Measurements from ENCODE around the gene BTBD9. TPM values are rescaled to one million over a fixed set of nuclear protein-coding genes. Genes with fewer than 3 reads are reported as not detected.

The BTBD9 gene
- polyA plus RNA-seq, 1 donor (not counting 4 experiments of a cell fraction or from before 2014, with no cell fraction given), result 6.8 TPM

- Histone ChIP-seq H3K4me3 (ENCODE audit: control insufficient read depth in 2 of 3, extremely low read depth in 1 of 3, insufficient read depth in 2 of 3, low read depth in 1 of 3, low read length in 3 of 3) (no peak overlapping the region), H3K4me2 (ENCODE audit: control insufficient read depth, extremely low read depth, insufficient read depth, low read depth, low read length) (no peak overlapping the region), H2AFZ (ENCODE audit: control insufficient read depth, low read length) (no peak overlapping the region), H4K20me1 (ENCODE audit: control insufficient read depth, extremely low read depth, insufficient read depth, low read length) (no peaks in the 10 kb centered on the region), H3K36me3 (ENCODE audit: control insufficient read depth in 2 of 2, extremely low read depth in 1 of 2, insufficient read depth in 2 of 2, low read length in 2 of 2) (no peaks in the 10 kb centered on the region), H3K27ac (ENCODE audit: control insufficient read depth, insufficient read depth, low read length) (no peak overlapping the region), H3K27me3 (ENCODE audit: control insufficient read depth, extremely low read depth, insufficient read depth, low read length) (no peaks in the 10 kb centered on the region), H3K9me1 (ENCODE audit: control insufficient read depth, extremely low read depth, insufficient read depth, low read length) (no peaks in the 10 kb centered on the region), H3K4me1 (ENCODE audit: control insufficient read depth, extremely low read depth, insufficient read depth, low read length) (peaks cover 12% of the 10 kb centered on the region), H3K9me3 (ENCODE audit: control insufficient read depth, low read depth, low read length) (no peaks in the 10 kb centered on the region), H3K9ac (ENCODE audit: control insufficient read depth, extremely low read depth, insufficient read depth, low read length) (no peak overlapping the region), H3K79me2 (ENCODE audit: control insufficient read depth, insufficient read depth, low read length) (no peaks in the 10 kb centered on the region)
- dilution Hi-C loops (cut with MboI; ENCODE audit: extremely low pct_ligation_motif_present, low sequenced_read_pairs), result no loop called here
- no peak for DNase-seq (ENCODE audit: low read depth, low spot score)
- TF ChIP-seq CTCF (optimal IDR thresholded peaks at IDR 0.05 in 1 of 3, IDR thresholded peaks at IDR 0.05 in 1 of 3, conservative IDR thresholded peaks at IDR 0.05 in 1 of 3; ENCODE audit: extremely low read depth in 1 of 3, insufficient read depth in 2 of 3, low read length in 3 of 3), result no peak
- no peak for FAIRE-seq
Observed at GRCh38 chr6:38320358-38320757, 319.4 kb downstream of the BTBD9 start.

DNA sequence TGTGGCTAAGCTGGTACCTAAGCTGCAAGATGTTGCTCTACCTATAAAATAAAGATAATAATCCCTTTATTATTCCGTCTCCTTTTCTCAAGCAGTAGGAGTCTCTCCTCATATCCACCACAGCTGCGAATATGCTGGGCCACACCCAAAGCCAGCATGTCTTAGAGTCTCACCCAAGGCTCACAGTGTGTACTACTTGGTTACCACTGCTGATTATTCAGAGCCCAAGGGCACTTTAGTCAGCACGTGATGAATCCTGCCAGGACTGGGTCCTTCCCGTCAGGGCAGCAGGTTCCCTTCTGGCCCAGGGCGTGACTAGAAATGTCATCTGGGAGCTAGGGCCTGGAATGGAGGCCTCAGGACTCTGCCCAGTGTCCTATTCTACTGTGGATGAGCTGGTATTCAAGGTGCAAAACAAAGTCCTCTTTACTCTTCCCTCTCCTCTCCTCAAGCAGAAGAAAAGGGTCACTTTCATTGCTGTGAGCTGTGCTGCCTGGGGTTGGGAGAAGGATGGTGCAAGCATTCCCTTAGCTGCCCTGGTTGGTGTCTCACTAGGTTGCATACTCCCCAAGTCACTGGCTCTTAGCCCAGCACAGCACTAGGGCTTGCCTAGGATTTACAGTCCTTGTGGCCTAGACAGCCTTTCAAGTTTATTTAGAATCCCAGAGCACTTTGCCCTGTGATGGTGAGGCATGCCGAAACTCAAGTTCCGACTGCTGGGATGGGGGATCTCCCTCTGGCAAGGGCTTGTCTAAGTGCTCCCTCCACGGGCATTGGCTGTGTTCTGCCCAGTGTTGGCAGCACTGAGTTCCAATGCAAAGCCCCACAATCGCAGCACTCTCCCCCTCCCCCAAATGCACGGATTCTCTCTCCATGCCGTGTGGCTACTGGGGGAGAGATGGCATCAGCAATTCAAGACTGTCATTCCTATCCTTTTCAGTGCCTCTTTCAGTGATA is 320.2 kb downstream of the BTBD9 start:
- H3K27ac ChIP-seq (ENCODE audit: control insufficient read depth, insufficient read depth, low read length), result no peak overlapping the region
- peak; percentile 74 for FAIRE-seq
- dilution Hi-C loops (cut with MboI; ENCODE audit: extremely low pct_ligation_motif_present, low sequenced_read_pairs), result no loop called here

More for the DNA sequence above, 320.2 kb downstream of the BTBD9 start:
- peak overlapping the region; percentile 2 for H3K4me2 ChIP-seq (ENCODE audit: control insufficient read depth, extremely low read depth, insufficient read depth, low read depth, low read length)
- no peaks in the 10 kb centered on the region for H3K79me2 ChIP-seq (ENCODE audit: control insufficient read depth, insufficient read depth, low read length)
- no peak overlapping the region for H3K9ac ChIP-seq (ENCODE audit: control insufficient read depth, extremely low read depth, insufficient read depth, low read length)
- TF ChIP-seq EZH2 (IDR thresholded peaks at IDR 0.05; ENCODE audit: low read length) (no peak), CTCF (optimal IDR thresholded peaks at IDR 0.05 in 1 of 3, IDR thresholded peaks at IDR 0.05 in 1 of 3, conservative IDR thresholded peaks at IDR 0.05 in 1 of 3; ENCODE audit: extremely low read depth in 1 of 3, insufficient read depth in 2 of 3, low read length in 3 of 3) (no peak)
- peaks cover 12% of the 10 kb centered on the region for H3K4me1 ChIP-seq (ENCODE audit: control insufficient read depth, extremely low read depth, insufficient read depth, low read length)
- H3K27me3 ChIP-seq (ENCODE audit: control insufficient read depth, extremely low read depth, insufficient read depth, low read length), result no peaks in the 10 kb centered on the region
- H4K20me1 ChIP-seq (ENCODE audit: control insufficient read depth, extremely low read depth, insufficient read depth, low read length), result no peaks in the 10 kb centered on the region
- H3K9me3 ChIP-seq (ENCODE audit: control insufficient read depth, low read depth, low read length), result no peaks in the 10 kb centered on the region
- H3K9me1 ChIP-seq (ENCODE audit: control insufficient read depth, extremely low read depth, insufficient read depth, low read length), result no peaks in the 10 kb centered on the region
- H2AFZ ChIP-seq (ENCODE audit: control insufficient read depth, low read length), result no peak overlapping the region
- DNase-seq (ENCODE audit: low read depth, low spot score), result peak; percentile 25
- no peak overlapping the region for H3K4me3 ChIP-seq (ENCODE audit: control insufficient read depth in 2 of 3, extremely low read depth in 1 of 3, insufficient read depth in 2 of 3, low read depth in 1 of 3, low read length in 3 of 3)
- no peaks in the 10 kb centered on the region for H3K36me3 ChIP-seq (ENCODE audit: control insufficient read depth in 2 of 2, extremely low read depth in 1 of 2, insufficient read depth in 2 of 2, low read length in 2 of 2)
